H7 (cell line): ENCODE results near the gene GLP1R. TPM values are rescaled to one million over a fixed set of nuclear protein-coding genes. Genes with fewer than 3 reads are reported as not detected.
A peak's percentile ranks its signal among the peaks of the same experiment; 100 is the strongest.

Source experiments
- DNase-seq: peaks from one replicate; pipeline ENCODE4 v3.0.0; 2012
- H3K27me3 ChIP-seq: 2 replicates; pipeline ENCODE4 v1.6.0; 2011; ENCODE audit warnings: mild to moderate bottlenecking, low read length; ENCODE audit not compliant: control insufficient read depth, insufficient read depth
- H3K36me3 ChIP-seq: replicated peaks from 2 replicates; pipeline ENCODE4 v1.5.1; 2011; ENCODE audit warnings: low read length; ENCODE audit not compliant: control insufficient read depth, insufficient read depth
- H3K4me3 ChIP-seq: 2 replicates; pipeline ENCODE4 v1.5.1; 2011; ENCODE audit warnings: low read depth, mild to moderate bottlenecking, control low read depth, low read length, moderate library complexity; ENCODE audit not compliant: insufficient read depth
- total RNA-seq: library from RNA; depleted of rRNA; stranded (reverse); fragments of >200 nt; shearing (Covaris generic); gene quantifications from 2 replicates; pipeline ENCODE4 v1.2.3, GENCODE V29; 2014

Gene GLP1R
- total RNA-seq, 1 experiment from 2014 or later = 0.87 TPM

- Histone ChIP-seq H3K27me3 (peaks cover 10% of the 10 kb centered on the region), H3K4me3 (no peak overlapping the region), H3K36me3 (no peaks in the 10 kb centered on the region)
- no peak for DNase-seq
These were observed 5.4 kb downstream of the GLP1R start for GRCh38 chr6:39053854-39054576.

GRCh38 chr6:39054577-39055142, 6.1 kb downstream of the GLP1R start:
- Histone ChIP-seq H3K36me3 (no peaks in the 10 kb centered on the region), H3K27me3 (peaks cover 4% of the 10 kb centered on the region), H3K4me3 (no peak overlapping the region)
- peak; percentile 62 for DNase-seq

- DNase-seq = no peak
- Histone ChIP-seq H3K36me3 (no peaks in the 10 kb centered on the region), H3K27me3 (peaks cover 1% of the 10 kb centered on the region), H3K4me3 (no peak overlapping the region)
These were observed 7.1 kb downstream of the GLP1R start for GRCh38 chr6:39055661-39056060.

- H3K27me3 ChIP-seq = peaks cover 1% of the 10 kb centered on the region; the same call in 1 of the 2 replicates
- no peaks in the 10 kb centered on the region for H3K36me3 ChIP-seq
- H3K4me3 ChIP-seq = no peak overlapping the region
- no peak for DNase-seq
These were observed 7.6 kb downstream of the GLP1R start for GRCh38 chr6:39056191-39056590.

GRCh38 chr6:39056681-39057080, 8.1 kb downstream of the GLP1R start:
- Histone ChIP-seq H3K27me3 (peaks cover 1% of the 10 kb centered on the region; the same call in 1 of the 2 replicates), H3K4me3 (no peak overlapping the region), H3K36me3 (no peaks in the 10 kb centered on the region)
- DNase-seq = no peak

- H3K4me3 ChIP-seq = no peak overlapping the region
- no peaks in the 10 kb centered on the region; the same call in 1 of the 2 replicates for H3K27me3 ChIP-seq
- H3K36me3 ChIP-seq = no peaks in the 10 kb centered on the region
- DNase-seq = no peak
These were observed 8.9 kb downstream of the GLP1R start for GRCh38 chr6:39057251-39058155.

- Histone ChIP-seq H3K27me3 (no peaks in the 10 kb centered on the region; the same call in 1 of the 2 replicates), H3K4me3 (no peak overlapping the region)
- DNase-seq = no peak
These were observed 10.0 kb downstream of the GLP1R start for GRCh38 chr6:39058471-39059147.

GRCh38 chr6:39059496-39060310, 11.1 kb downstream of the GLP1R start:
- Histone ChIP-seq H3K36me3 (no peaks in the 10 kb centered on the region), H3K4me3 (no peak overlapping the region), H3K27me3 (no peaks in the 10 kb centered on the region; the same call in 1 of the 2 replicates)
- no peak for DNase-seq

More at GRCh38 chr6:39058471-39059147, 10.0 kb downstream of the GLP1R start:
- no peaks in the 10 kb centered on the region for H3K36me3 ChIP-seq

- DNase-seq = no peak
- no peak overlapping the region for H3K4me3 ChIP-seq
- no peaks in the 10 kb centered on the region; the same call in 1 of the 2 replicates for H3K27me3 ChIP-seq
- H3K36me3 ChIP-seq = no peaks in the 10 kb centered on the region
These were observed 12.0 kb downstream of the GLP1R start for GRCh38 chr6:39060467-39061160.

GRCh38 chr6:39061182-39061581, 12.6 kb downstream of the GLP1R start:
- Histone ChIP-seq H3K4me3 (no peak overlapping the region), H3K36me3 (no peaks in the 10 kb centered on the region), H3K27me3 (no peaks in the 10 kb centered on the region; the same call in 1 of the 2 replicates)
- no peak for DNase-seq

- no peak overlapping the region for H3K4me3 ChIP-seq
- DNase-seq = no peak
- H3K36me3 ChIP-seq = no peaks in the 10 kb centered on the region
- H3K27me3 ChIP-seq = no peaks in the 10 kb centered on the region; the same call in 1 of the 2 replicates
These were observed 13.0 kb downstream of the GLP1R start for GRCh38 chr6:39061588-39061987.

GRCh38 chr6:39062014-39062740, 13.6 kb downstream of the GLP1R start:
- H3K36me3 ChIP-seq = no peaks in the 10 kb centered on the region
- H3K4me3 ChIP-seq = no peak overlapping the region
- DNase-seq = no peak
- no peaks in the 10 kb centered on the region; the same call in 1 of the 2 replicates for H3K27me3 ChIP-seq
